IPS DF 6.9 (cell line): ENCODE results near the gene EIF1AX.
"Not testable (repeated sequence)": the region's sequence is repeated elsewhere in the genome, so short reads cannot be mapped to it uniquely, and the experiment has no call there.

Experiments used
- DNase-seq: peaks from one replicate; pipeline ENCODE4 v3.0.0-alpha.2; 2013; ENCODE audit warnings: low read depth, low spot score
- H3K27ac ChIP-seq: one replicate; pipeline ENCODE4 v1.5.1; 2013; ENCODE audit warnings: low read length, control low read depth
- H3K27me3 ChIP-seq: 2 replicates; pipeline ENCODE4 v1.6.1; 2013; ENCODE audit warnings: mild to moderate bottlenecking, low read length; ENCODE audit not compliant: control insufficient read depth, insufficient read depth
- H3K36me3 ChIP-seq: 2 replicates; pipeline ENCODE4 v1.6.1; 2013; ENCODE audit warnings: low read length; ENCODE audit not compliant: control insufficient read depth, insufficient read depth
- H3K4me1 ChIP-seq: 2 replicates; pipeline ENCODE4 v1.6.1; 2013; ENCODE audit warnings: low read length; ENCODE audit not compliant: control insufficient read depth, insufficient read depth
- H3K4me3 ChIP-seq: 2 replicates; pipeline ENCODE4 v1.5.1; 2013; ENCODE audit warnings: mild to moderate bottlenecking, low read length
- H3K9me3 ChIP-seq: 2 replicates; pipeline ENCODE4 v1.6.1; 2013; ENCODE audit warnings: low read length, inconsistent platforms; ENCODE audit not compliant: control insufficient read depth, insufficient read depth
- WGBS: extraction: QIAGEN DNeasy Blood & Tissue Kit; methylation state at CpG from one replicate; pipeline ENCODE4 v1.1.7; 2013; ENCODE audit warnings: mixed read lengths, missing lambda C conversion rate; ENCODE audit not compliant: insufficient read length, insufficient coverage; 5-methylcytosine and 5-hydroxymethylcytosine counted together

Gene EIF1AX, protein sequence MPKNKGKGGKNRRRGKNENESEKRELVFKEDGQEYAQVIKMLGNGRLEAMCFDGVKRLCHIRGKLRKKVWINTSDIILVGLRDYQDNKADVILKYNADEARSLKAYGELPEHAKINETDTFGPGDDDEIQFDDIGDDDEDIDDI

DNA sequence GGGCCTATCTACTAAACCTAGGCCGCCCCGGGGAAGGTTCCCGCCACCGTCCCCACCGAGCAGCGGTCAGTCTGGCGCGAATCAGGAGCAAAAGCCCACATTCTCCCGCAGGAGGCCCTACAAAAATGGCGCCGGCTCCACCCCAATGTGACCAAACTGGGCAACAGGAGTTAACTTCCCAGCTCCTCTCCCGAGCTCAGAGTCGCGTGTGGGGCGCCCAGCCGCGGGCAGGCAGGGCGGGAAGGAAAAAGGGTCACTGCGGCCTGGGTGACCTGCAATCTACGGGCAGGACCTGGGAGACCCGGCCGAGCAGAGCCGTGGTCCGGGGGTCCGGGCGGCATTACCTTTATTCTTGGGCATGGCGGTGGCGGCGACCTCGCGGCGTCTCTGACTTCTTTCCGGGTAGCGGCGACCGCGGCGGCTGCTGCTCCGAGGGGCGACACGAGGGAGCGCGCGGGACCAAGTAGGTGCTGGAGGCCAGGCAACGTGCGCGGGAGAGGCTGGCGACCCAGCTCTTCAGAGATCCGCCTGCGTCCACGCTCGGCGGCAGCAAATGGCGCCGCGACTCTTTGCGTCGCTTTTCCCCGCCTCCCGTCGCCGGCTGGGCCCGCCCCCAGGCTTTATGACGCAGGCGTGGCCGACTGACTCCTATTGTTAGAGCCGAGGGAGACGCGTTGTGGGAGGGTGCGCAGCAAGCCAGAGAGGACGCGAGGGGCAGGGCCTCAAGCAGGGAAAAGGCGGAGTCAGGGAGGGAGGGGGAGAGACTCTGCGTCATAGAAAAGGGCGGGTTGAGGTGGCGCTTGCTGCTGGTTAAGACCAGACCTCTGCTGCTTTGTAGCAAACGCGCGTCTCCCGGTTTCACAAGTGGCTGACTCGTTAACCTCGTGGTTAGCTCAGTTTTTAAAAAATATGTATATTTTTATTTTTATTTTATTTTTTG lies at the start of gene EIF1AX:
TSS of gene EIF1AX (minus strand) at position 558 of the 940 bp plus-strand sequence. CDS start at position 360, 198 bp downstream.
- Histone ChIP-seq H3K4me3 (peak within 1 kb of the TSS; percentile 99), H3K4me1 (no peaks in the 10 kb centered on the region)

GRCh38 chrX:20189171-20189570 lies 47.5 kb upstream of the EIF1AX start:
- Histone ChIP-seq H3K36me3 (no peaks in the 10 kb centered on the region), H3K4me3 (no peak overlapping the region), H3K4me1 (no peaks in the 10 kb centered on the region), H3K27ac (no peak overlapping the region), H3K27me3 (no peaks in the 10 kb centered on the region), H3K9me3 (no peaks in the 10 kb centered on the region)
- no peak for DNase-seq

More for the DNA sequence above, at the start of gene EIF1AX:
- Histone ChIP-seq H3K27me3 (no peaks in the 10 kb centered on the region), H3K36me3 (0 out of 2 replicates have a peak, but pooled peaks cover 2% of the 10 kb centered on the region), H3K27ac (no peak within 1 kb of the TSS), H3K9me3 (no peaks in the 10 kb centered on the region)
- no CpG with 5 or more reads among the region's 82 CpGs for WGBS
- DNase-seq = peak; percentile 72

GRCh38 chrX:20181598-20182329 lies 40.1 kb upstream of the EIF1AX start:
- Histone ChIP-seq H3K4me1 (no peaks in the 10 kb centered on the region), H3K9me3 (no peaks in the 10 kb centered on the region), H3K4me3 (no peak overlapping the region), H3K27ac (no peak overlapping the region), H3K36me3 (no peaks in the 10 kb centered on the region), H3K27me3 (no peaks in the 10 kb centered on the region)
- no peak for DNase-seq
- WGBS = no CpG with 5 or more reads among the region's 3 CpGs

DNA sequence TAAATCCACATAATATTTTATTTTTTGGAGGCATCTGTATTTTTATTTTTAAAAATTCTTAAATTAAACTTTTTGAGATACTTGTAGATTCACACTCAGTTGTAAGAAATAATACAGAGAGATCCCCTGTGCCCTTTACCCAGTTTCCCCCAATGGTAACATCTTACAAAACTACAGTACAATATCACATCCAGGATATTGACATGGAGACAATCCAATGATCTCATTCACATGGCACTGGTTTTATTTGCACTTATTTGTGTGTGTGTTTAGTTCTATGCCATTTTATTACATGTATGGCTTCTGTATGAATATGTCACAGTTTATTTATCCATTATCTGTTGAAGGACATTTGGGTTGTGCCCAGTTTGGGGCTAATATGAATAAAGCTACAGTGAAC lies 35.5 kb upstream of the EIF1AX start:
- H3K27ac ChIP-seq = no peak overlapping the region
- no peaks in the 10 kb centered on the region for H3K4me1 ChIP-seq
- no peaks in the 10 kb centered on the region for H3K27me3 ChIP-seq
- no peak overlapping the region for H3K4me3 ChIP-seq
- DNase-seq = no peak
- H3K9me3 ChIP-seq = no peaks in the 10 kb centered on the region
- H3K36me3 ChIP-seq = no peaks in the 10 kb centered on the region

GRCh38 chrX:20173856-20174255 lies 32.2 kb upstream of the EIF1AX start:
- no peak for DNase-seq
- H3K27me3 ChIP-seq = no peaks in the 10 kb centered on the region
- H3K27ac ChIP-seq = no peak overlapping the region
- no CpG with 5 or more reads among the region's 2 CpGs for WGBS
- no peaks in the 10 kb centered on the region for H3K36me3 ChIP-seq
- no peaks in the 10 kb centered on the region for H3K4me1 ChIP-seq
- no peak overlapping the region for H3K4me3 ChIP-seq
- H3K9me3 ChIP-seq = no peaks in the 10 kb centered on the region

GRCh38 chrX:20173313-20173712 lies 31.7 kb upstream of the EIF1AX start:
- Histone ChIP-seq H3K9me3 (no peaks in the 10 kb centered on the region), H3K27ac (no peak overlapping the region), H3K27me3 (no peaks in the 10 kb centered on the region), H3K4me1 (no peaks in the 10 kb centered on the region), H3K4me3 (no peak overlapping the region), H3K36me3 (no peaks in the 10 kb centered on the region)
- DNase-seq = no peak
- WGBS = no CpG with 5 or more reads among the region's 2 CpGs

DNA sequence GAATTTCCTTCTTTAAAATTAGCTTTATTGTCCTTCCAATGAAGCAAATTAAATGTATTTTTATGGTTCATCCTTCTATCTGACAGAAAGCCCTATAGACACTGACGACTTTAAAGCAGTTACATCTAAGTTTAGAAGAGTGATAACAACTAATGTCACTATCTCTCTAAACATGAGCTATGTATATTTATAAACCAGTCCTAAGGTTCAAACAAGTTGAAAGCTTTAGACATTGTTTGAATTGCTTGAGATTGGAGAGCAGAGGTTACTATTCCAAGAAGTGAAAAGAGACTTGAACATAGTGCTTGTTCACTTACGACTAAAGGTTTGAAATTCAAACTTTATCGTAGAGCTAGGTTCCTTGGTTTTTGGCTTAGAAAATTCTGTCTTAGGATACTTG lies 30.2 kb upstream of the EIF1AX start:
- Histone ChIP-seq H3K4me3 (no peak overlapping the region), H3K27ac (no peak overlapping the region), H3K36me3 (no peaks in the 10 kb centered on the region), H3K27me3 (no peaks in the 10 kb centered on the region), H3K9me3 (no peaks in the 10 kb centered on the region), H3K4me1 (no peaks in the 10 kb centered on the region)
- no peak for DNase-seq
- WGBS = no CpG with 5 or more reads among the region's 3 CpGs

DNA sequence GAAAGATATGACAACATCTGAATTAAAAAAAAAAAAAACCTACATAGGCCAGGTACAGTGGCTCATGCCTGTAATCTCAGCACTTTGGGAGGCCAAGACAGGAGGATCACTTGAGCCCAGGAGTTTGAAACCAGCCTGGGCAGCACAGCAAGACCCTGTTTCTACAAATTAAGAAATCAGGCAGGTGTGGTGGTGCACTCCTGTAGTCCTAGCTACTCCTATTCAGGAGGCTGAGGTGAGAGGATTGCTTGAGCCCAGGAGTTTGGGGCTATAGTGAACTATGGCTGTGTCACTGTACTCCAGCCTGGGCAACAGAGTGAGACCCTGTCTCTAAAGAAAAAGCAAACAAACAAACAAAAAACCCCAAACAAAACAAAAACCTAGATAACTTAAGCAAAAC lies 20.9 kb upstream of the EIF1AX start:
- H3K9me3 ChIP-seq, DNase-seq, H3K36me3 ChIP-seq, H3K4me1 ChIP-seq, H3K4me3 ChIP-seq, H3K27ac ChIP-seq, H3K27me3 ChIP-seq: not testable (repeated sequence)

DNA sequence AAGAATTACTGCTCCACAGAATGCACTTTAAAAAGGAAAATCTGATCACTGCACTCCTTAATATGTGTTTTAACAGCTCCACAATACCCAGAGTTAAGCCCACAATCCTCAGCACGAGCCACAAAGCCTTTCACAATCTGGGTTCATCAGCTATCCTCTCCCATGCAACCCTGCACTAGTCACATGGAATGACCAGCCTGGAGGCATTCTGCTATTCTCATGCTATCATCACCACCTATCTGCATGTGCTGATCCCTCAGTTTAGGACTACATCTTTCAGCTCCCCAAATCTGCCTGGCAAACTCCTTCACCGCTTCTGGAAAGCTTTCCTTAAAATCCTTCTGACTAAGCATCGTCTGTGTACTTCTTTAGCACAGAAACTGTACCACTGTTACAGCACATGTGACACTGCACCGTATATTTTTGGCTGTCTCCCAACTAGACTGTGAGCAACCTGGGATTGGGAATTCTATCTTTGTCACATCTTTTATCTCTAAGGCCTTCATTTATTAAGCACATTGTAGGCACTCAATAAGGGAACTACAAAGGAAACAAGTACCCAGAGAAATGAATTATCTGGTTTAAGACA lies 18.3 kb upstream of the EIF1AX start:
- DNase-seq = no peak
- no peak overlapping the region for H3K27ac ChIP-seq
- H3K27me3 ChIP-seq = no peaks in the 10 kb centered on the region
- no peaks in the 10 kb centered on the region for H3K4me1 ChIP-seq
- H3K36me3 ChIP-seq = no peaks in the 10 kb centered on the region
- WGBS = no CpG with 5 or more reads among the region's 4 CpGs
- no peak overlapping the region for H3K4me3 ChIP-seq
- H3K9me3 ChIP-seq = no peaks in the 10 kb centered on the region

GRCh38 chrX:20151689-20152088 lies 10.1 kb upstream of the EIF1AX start:
- WGBS = no CpG with 5 or more reads among the region's 3 CpGs

More at GRCh38 chrX:20151689-20152088, 10.1 kb upstream of the EIF1AX start:
- no peak for DNase-seq
- Histone ChIP-seq H3K4me3 (no peak overlapping the region), H3K27me3 (no peaks in the 10 kb centered on the region), H3K36me3 (no peaks in the 10 kb centered on the region), H3K27ac (no peak overlapping the region), H3K9me3 (no peaks in the 10 kb centered on the region), H3K4me1 (no peaks in the 10 kb centered on the region)
